Measurements from ENCODE around the gene ADAM12.
"Not testable (repeated sequence)": the region's sequence is repeated elsewhere in the genome, so short reads cannot be mapped to it uniquely, and the experiment has no call there.

ADAM12 gene

DNA sequence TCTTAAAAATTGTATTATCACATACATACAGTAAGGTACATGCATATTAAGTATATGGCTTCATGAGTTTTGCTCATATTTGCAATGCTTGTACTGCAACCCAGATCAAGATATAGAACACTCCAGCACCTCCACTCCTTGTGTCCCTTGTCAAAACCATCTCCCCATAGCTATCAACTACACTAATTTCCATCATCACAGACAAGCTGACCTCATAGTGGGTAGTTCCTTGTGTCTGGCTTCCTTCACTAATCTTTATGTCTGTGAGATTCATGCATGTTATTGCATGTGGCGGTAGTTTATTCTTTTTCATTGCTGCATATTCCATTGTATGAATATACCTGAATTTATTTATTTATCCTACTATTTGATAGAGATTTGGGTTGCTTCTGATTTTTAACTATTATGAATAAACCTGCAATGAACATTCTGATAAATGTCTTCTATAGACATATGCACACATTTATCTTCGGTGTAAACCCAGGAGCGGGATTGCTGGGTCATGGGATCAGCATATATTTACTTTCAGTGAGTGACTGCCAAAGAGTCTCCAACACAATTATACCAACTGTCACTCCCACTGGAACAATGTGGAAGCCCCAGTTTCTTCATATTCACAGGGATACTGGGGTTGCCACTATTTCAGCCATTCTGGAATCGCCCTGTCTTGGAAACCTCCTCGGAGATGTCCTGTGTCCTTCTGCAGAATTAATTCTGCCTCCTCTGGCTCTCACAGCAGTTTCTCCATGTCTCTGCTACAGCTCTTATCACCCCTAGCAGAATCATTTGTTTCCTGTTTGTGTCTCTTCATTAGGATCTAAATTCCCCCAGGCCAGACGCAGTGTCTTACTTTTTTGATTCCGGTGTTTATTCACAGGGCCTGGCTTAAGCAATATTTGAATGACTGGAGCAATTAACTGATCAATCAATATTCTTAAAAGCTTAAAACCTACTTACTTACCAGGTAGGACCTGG, 14.7 kb upstream of the ADAM12 start:
- no peak for DNase-seq

DNA sequence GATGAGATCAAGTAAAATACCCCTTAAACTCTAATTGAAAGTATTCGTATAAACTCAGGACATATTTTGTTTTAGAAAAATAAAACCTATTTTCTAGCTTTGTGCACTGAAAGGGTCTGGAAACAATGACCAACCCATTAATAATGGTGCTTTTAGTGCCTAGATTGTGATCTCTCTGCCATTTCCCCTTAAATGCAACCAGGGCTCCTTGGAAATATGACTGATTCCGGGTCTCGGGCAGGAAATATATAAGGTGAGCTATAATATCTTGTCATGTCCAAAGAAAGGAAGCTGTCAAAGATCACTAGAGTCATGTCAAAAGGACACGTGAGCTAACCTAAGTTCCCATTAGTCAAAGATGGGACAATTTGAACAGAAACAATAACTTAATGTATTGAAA, 12.4 kb upstream of the ADAM12 start:
- no peak for DNase-seq

DNA sequence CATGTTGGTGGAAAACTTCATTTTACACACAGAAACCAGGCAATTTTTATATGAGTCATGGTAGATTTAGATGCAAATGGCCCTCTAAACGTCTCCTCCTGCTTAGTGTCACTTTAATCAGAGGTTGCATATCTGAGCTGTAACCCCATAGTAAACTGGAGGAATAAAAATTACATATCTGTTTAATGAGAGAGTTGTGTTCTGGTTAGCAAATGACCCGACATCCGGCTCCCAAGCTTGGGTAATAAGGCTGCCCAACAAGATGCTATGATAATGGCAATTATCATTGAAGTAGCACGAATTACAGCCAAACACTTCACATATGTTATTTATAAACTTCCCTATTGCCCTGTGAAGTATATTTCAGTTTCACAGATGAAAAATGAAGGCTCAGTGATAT, 10.6 kb upstream of the ADAM12 start:
- DNase-seq: no peak

DNA sequence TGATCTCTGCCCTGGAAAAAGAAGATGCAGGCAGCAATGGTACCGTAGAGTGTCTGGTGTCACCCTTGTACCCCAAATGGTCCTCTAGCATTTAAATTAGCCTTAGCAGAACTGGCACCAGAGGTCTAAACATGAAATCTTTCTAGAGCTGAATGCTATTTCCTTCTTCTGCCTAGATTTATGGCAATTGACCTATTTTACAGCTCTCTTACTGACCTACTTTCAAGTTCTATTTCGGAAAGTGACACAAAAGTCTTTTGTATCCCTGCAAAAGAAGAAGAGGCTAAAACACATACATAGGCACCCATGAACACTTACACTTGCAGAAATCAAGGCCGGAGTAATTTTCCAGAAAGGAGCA, 10.1 kb upstream of the ADAM12 start:
- no peak for DNase-seq

DNA sequence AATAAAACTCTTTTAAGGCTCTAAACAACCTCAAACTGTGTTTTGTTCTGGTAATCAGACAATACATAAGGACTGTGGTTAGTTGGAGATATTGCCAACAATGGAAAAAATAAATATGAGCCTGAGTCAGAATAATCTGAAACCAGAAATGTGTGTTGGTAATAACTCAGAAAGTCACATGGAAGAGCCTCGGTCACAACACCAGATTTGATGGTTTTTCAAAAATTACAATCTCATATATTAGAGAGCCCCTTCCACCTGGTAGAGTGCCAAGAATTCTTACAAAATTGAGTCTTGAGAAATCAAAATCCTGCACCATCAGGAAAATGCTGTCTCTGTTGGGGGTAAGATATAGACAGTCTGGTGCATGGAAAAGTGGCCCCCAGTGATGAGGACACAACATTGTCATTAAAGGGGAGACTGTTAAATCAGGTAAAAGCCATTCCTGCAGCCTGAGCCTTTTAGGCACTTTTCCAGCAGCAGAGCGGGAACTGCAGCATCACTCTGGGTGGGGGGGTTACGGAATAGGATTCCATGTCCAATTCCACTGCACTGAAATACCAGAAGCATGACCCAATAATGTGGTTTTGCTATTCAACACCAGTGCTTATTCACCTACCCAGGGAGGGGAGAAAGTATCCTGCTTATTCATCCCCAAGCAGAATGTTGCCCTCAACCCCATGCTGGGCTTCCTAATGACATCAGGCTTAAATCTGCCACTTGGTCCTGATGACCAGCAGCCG, 9.5 kb upstream of the ADAM12 start:
- no peak for DNase-seq

DNA sequence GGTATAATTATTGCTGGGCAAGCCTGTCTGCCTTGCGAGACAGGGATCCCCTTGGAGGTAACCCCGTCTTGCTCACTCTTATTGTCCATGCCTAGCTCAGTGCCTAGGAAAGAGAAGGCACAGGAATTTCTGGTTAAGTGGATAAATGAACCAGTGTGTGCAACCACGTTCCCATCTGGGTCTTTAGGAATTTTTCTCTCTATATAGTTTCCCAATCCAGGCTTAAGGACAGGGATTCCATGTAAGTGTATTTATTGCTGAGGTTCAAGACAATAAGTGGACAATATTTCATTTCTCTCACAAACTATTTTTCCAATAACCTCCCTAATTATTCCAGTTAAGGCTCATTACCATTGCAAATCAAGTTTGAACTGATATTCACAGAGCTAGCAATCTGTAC, 8.9 kb upstream of the ADAM12 start:
- DNase-seq: no peak

DNA sequence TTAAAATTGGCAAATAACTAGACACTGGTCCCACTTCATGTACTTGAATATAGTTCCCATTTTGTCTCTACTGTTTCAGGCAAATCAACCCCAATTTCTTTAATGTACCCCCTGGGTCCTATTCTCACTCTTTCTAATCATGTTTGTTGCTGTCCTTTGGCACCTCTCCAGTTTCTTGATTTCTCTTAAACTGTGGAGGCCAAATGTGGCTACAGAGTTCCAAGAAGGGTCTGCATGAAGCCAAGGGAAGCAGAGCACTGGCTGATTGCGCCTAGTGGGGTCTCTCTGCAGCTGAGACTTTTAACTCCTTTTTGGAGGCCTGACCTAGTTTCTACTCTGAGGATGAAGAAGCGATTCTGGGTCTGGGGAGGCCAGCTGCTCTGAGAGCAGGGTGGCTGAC, 6.7 kb upstream of the ADAM12 start:
- no peak for DNase-seq

DNA sequence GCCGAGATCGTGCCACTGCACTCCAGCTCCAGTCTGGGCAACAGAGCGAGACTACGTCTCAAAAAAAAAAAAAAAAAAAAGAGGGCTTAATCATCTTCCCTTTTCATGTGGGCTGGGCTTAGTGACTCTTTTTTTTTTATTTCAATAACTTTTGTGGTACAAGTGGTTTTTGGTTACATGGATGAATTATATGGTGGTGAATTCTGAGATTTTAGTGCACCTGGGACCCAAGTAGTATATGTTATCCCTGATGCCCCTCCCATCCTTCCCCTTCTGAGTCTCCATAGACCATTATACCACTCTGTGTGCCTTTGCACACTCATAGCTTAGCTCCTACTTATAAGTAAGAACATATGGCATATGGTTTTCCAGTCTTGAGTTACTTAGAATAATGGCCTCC, 4.8 kb upstream of the ADAM12 start:
- no peak for DNase-seq

DNA sequence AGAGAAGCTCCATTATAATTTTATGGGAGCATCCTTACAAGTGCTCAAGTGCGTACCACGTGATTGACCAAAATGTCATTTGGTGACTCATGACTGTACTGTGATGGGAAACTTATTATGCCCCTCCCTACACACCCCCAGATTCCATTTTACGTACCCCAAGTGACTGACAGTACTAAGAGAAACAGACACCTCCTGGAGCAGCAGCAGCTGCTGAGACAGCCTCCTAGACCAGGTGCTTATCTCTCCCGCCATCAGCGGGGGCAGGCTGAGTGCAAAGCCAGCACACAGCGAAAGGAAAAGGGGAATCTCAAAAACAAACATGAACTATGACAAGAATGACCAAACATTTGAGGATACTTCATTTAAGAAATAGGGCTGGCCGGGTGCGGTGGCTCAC, 4.2 kb upstream of the ADAM12 start:
- DNase-seq: no peak

DNA sequence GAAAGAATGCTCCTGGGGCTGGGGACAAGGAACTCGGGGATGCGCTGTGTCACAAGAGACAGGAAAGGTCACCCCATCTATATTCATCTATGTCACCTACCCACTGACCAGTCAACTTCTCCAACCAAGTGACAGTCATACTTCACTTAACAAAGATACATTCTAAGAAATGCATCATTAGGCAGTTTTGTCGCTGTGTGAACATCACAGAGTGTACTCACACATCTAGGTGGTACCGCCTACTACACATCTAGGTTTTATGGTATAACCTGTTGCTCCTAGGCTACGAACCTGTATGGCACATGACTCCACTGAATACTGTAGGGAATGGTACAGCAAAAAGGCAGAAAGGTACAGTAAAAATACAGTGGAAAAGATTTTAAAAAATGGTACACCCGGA, 3.8 kb upstream of the ADAM12 start:
- DNase-seq: no peak

DNA sequence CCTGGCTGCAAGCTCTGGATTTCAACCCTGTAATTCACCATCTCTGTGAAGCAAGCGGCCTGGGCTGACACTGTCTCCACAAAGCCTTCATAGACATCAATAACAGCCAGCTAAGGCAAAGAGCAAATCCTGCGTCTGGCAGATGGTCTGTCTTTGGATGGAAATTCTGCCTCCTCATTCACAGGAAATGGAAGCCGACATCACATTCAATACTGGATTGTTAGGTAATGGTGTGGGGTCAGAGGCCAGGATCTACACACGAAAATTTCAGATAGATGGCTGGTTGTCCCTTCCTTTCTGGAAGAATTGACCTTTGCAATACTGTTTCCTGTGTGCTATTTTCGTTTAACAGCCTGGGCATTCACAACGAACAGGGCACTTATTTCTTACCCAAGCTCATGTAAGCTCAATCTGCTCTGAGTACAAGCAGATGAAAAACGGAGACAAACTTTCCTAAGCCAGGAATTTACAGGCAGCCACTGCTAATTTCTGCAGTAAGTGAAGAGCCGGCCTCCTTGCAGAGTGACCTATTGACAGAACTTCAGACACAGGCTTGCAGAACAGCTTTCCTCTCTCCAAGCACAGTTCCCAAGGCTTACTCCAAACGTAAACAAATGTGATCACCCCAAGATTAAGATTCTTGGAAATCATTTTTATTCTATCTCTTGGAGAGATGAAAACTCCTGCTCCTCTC, 3.1 kb upstream of the ADAM12 start:
- no peak for DNase-seq

DNA sequence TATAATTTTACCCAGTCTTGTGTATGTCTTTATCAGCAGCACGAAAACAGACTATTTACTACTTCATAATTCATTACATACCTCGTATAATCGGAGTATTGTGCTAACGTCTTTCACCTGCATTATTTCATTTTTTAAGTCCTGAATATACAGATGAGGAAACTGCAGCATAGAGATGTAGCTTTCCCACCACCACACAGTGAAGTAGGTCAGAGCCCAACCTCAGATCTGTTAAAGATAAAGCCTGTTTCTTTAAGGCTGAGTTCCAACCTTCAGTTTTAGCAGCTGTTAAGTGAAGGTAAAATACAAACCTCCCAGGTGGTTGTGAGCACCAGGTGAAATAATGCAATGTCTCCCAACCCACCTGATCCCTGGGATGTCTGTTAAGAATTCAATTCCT, 2.0 kb upstream of the ADAM12 start:
- no peak for DNase-seq

DNA sequence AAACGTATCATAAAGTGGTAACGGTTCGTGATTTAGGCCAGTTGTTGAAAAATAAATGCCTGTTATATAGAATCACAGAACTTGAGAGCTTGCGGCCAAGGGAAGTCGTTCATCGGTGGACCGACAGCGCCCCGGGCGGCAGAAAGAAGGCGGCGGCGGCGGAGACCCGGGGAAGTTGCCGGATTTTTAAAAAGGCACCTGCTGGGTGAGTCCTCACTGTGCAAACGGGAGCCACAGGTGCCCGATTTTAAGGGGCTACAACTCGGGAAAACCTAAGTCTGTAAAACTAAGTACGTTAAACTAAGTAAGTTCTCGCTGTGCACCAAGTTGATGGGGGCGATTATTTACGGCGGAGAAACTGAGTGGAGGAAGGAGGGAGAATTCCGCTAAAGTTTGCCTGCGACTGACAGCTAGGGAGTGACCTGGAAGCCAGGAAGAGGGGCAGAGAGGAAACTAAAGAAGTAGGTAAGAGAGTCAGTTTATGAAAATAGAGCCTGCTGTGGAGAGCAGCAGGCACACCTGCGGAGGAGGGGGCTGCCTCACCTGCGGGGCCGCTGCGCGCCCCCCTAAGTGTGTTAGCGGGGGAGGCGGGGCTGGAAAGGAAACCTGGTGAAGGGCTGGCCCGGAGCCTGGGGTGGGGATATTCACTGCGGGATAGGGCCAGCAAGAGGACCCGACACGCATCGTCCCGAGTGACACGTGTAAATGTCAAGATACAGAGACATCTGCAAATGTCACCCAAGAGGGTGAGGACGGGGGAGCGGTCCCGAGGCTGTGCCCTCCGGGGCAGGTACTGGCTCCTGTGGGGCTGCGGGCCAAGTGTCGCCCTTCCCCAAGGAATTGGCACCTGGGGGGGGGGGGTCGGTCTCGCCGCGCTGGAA, 996 bp downstream of the ADAM12 start:
- peak; percentile 27 for DNase-seq

DNA sequence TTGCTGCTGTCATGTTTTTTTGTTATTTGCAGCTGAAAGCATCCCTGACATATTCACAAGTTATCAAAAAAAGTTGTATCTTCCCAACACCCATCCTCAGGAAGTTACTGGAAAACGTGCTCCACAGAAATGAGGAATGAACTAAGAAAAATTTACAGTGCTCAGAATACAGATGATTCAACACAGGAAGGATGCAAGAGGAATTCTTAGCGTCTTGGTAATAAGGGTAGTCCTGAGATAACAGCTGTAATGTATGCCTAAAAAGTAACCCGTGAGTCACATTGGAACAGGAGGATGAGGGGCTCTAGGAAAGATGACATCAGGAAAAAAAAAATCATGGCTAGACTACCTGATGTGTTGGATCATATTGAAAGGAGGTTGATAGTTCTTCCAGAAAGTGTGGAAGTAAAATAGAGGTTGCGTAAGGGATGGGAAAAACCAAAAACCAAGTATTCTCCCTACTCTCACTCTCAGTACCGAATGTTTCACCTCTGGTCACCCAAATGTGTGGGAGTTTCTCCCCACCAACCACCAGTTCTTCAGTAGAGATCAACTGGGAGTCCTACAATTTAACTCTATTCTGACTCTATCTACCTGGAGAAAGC, 3.9 kb downstream of the ADAM12 start:
- DNase-seq: no peak

DNA sequence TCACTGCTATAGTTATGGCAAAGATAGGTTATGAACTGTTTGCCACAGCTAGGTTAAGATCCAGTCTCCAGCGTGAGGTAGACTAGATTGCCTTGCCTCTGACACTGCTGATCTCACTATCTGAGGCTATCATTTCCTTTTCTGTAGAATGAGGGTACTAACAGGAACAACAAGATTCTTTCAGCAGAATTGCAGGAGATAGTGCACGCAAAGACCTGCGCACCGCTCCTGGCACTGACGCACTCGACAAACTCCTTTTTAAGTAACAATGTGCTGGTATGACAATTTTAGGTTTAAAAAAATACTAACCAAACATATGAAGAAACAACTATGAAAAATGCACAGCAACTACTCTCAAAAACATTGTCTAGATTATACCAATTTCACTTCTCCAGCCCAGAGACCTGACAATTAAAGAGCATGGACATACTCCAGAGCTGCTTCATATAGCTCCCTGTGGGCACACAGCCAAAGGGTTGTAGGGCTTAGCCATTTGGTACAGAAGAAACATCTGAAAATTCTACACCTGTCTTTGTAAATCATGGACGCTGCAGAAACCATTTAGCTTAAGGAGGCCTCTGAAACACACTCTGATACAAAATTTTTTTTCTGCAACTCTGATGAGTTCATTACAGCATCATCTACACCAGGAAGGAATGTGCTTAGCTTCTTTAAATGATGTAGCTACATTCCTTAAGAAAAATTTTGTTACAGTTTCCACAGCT, 7.8 kb downstream of the ADAM12 start:
- no peak for DNase-seq

DNA sequence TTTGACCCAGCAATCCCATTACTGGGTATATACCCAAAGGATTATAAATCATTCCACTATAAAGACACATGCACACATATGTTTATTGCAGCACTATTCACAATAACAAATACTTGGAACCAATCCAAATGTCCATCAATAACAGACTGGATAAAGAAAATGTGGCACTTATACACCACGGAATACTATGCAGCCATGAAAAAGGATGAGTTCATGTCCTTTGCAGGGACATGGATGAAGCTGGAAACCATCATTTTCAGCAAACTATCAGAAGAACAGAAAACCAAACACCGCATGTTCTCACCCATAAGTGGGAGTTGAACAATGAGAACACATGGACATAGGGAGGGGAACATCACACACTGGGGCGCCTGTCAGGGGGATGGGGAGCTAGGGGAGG, 9.1 kb downstream of the ADAM12 start:
- DNase-seq: not testable (repeated sequence)

DNA sequence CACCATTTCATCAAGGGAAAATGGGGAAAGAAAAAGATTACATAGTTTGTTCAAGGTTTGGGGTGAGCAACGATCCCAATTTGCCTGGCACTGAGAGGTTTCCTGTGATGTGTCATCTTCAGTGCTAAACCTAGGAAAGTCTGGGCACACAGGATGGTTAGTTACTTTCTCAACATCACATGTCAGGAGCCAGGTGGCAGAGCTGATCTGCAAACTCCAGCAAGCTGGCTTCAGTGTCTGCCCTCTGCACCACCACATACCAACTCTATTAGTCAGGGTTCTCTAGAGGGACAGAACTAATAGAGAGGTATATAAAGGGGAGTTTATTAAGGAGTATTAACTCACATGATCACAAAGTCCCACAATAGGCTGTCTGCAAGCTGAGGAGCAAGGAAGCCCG, 11.3 kb downstream of the ADAM12 start:
- DNase-seq: no peak

DNA sequence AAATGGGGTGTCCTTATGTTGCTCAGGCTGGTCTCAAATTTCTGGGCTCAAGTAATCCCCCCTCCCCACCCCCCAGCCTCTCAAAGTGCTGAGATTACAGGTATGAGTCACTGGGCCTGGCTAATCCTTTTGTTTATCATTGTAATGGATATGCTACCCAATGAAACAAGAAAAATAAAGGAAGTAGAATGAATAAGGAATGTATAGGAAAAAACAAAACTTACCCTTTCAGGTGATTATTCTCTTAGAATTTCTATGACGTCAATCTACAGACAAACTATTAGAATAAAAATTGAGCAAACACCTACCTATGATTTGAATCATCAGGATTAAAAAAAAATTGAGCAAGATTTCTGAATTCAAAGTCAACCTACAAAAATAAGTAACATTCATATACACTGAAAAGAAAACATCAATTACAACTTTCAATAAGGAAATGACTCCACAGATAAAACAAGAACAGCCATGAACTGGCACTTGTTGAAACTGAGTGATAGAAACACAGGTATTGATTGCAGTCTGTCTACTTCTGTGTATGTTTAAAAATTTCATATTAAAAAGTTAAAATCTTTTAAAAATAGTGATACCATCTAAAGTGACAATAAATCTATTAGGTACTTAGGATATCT, 12.2 kb downstream of the ADAM12 start:
- DNase-seq: no peak

DNA sequence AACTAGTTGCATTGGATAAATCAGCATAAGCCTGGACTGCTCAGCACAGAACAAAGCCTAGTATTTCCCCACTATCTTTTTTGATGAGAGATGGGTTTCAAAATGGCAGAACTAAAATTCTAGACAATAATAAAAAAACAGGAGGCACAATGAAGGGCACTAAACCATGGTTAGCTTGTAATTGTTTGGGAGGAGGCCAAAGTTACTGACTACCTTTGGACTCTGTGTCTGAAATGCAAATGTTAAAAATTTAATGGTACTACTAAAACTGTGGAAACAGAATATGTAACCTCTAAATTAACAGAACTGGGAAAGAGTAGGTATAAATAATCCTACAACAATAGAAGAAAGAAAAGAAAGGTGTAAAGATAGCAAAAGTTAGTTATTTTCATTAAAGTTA, 13.0 kb downstream of the ADAM12 start:
- DNase-seq: no peak

DNA sequence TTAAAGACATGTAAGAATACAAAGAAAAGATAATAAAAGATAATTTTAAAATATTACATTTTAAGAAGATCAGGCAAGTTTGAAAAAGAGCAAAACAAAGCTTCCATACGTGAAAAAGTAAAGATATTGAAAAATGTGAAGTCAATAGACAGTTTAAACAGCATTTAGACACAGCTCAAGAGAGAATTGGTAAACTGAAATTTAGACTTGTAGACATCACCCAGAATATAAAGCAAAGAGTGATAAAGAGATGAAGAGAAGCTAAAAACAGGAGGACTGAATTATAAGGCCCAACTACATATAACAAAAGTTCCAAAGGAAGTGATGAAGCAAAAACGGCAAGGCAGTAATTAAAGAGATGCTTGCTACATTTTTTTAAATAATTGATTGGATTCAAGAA, 13.8 kb downstream of the ADAM12 start:
- DNase-seq: no peak

DNA sequence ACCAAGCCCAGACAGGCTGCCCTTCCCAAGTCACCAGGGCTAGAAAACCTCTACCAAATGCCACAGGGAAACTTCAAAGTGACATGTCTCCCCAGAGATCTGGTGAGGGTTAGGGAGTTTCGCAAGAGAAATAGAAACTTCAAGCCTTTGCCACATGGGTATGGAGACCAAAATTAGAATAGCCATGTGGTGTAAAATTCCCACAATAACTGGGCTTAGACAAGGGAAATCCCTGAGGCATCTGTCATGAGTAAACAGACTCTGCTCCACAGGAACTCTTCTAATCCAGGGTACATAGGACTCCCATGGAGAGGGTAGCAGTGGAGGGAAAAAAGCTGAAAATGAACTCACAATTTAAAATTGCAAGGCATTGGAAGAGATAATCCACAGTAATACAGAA, 14.3 kb downstream of the ADAM12 start:
- no peak for DNase-seq
